ENCODE results near the gene MAP3K10. TPM values are rescaled to one million over a fixed set of nuclear protein-coding genes. Genes with fewer than 3 reads are reported as not detected.

Gene MAP3K10
- total and polyA plus RNA-seq, 2 of the 13 experiments (the other 11 are each of a cell fraction or from before 2014, with no cell fraction given): 3.4 to 5.0 TPM

GRCh38 chr19:40231544-40232424 lies 40.6 kb downstream of the MAP3K10 start (continued):
- TF ChIP-seq IKZF5 (CRISPR knock-in tag; IDR thresholded peaks at IDR 0.05) (peak; percentile 87), ZSCAN9 (CRISPR knock-in tag; IDR thresholded peaks at IDR 0.05; ENCODE audit: borderline replicate concordance) (peak; percentile 77; the same call in 1 of the 2 replicates), SMAD1 (CRISPR knock-in tag; IDR thresholded peaks at IDR 0.05; ENCODE audit: borderline replicate concordance, low read depth) (no peak; the same call in 1 of the 2 replicates), THAP11 (CRISPR knock-in tag; IDR thresholded peaks at IDR 0.05) (peak; percentile 90), BORCS8-MEF2B (CRISPR knock-in tag; IDR thresholded peaks at IDR 0.05) (peak; percentile 80), RFXAP (CRISPR knock-in tag; IDR thresholded peaks at IDR 0.05; ENCODE audit: borderline replicate concordance) (peak; percentile 63; the same call in 1 of the 2 replicates), ZNF205 (CRISPR knock-in tag; IDR thresholded peaks at IDR 0.05) (peak; percentile 91), NONO (IDR thresholded peaks at IDR 0.05) (no peak), NONO (CRISPR knock-in tag; conservative IDR thresholded peaks at IDR 0.05) (peak; percentile 91), XRCC5 (optimal IDR thresholded peaks at IDR 0.05; ENCODE audit: low read length) (peak; percentile 56), IKZF1 (IDR thresholded peaks at IDR 0.05) (no peak), ETV5 (CRISPR knock-in tag; IDR thresholded peaks at IDR 0.05; ENCODE audit: borderline replicate concordance) (peak; percentile 93), ZNF496 (CRISPR knock-in tag; IDR thresholded peaks at IDR 0.05; ENCODE audit: insufficient replicate concordance) (no peak), ZNF7 (CRISPR knock-in tag; IDR thresholded peaks at IDR 0.05) (no peak), ZNF768 (CRISPR knock-in tag; IDR thresholded peaks at IDR 0.05) (peak; percentile 75)
- TF ChIP-seq, protein P1, sequence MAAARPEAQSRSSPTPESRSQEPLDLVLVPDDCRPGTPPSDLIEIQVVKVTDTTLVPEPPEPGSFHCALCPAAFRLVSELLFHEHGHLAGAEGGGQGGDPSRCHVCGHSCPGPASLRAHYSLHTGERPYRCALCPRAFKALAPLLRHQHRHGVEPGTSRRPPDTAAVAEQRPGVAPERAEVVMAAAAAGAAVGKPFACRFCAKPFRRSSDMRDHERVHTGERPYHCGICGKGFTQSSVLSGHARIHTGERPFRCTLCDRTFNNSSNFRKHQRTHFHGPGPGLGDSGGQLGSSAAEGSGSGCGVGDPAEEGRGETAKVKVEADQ (CRISPR knock-in tag; IDR thresholded peaks at IDR 0.05; ENCODE audit: borderline replicate concordance): no peak
- TF ChIP-seq, protein P2, sequence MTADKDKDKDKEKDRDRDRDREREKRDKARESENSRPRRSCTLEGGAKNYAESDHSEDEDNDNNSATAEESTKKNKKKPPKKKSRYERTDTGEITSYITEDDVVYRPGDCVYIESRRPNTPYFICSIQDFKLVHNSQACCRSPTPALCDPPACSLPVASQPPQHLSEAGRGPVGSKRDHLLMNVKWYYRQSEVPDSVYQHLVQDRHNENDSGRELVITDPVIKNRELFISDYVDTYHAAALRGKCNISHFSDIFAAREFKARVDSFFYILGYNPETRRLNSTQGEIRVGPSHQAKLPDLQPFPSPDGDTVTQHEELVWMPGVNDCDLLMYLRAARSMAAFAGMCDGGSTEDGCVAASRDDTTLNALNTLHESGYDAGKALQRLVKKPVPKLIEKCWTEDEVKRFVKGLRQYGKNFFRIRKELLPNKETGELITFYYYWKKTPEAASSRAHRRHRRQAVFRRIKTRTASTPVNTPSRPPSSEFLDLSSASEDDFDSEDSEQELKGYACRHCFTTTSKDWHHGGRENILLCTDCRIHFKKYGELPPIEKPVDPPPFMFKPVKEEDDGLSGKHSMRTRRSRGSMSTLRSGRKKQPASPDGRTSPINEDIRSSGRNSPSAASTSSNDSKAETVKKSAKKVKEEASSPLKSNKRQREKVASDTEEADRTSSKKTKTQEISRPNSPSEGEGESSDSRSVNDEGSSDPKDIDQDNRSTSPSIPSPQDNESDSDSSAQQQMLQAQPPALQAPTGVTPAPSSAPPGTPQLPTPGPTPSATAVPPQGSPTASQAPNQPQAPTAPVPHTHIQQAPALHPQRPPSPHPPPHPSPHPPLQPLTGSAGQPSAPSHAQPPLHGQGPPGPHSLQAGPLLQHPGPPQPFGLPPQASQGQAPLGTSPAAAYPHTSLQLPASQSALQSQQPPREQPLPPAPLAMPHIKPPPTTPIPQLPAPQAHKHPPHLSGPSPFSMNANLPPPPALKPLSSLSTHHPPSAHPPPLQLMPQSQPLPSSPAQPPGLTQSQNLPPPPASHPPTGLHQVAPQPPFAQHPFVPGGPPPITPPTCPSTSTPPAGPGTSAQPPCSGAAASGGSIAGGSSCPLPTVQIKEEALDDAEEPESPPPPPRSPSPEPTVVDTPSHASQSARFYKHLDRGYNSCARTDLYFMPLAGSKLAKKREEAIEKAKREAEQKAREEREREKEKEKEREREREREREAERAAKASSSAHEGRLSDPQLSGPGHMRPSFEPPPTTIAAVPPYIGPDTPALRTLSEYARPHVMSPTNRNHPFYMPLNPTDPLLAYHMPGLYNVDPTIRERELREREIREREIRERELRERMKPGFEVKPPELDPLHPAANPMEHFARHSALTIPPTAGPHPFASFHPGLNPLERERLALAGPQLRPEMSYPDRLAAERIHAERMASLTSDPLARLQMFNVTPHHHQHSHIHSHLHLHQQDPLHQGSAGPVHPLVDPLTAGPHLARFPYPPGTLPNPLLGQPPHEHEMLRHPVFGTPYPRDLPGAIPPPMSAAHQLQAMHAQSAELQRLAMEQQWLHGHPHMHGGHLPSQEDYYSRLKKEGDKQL (CRISPR knock-in tag; IDR thresholded peaks at IDR 0.05; ENCODE audit: low read depth): no peak
- TF ChIP-seq, protein P3, sequence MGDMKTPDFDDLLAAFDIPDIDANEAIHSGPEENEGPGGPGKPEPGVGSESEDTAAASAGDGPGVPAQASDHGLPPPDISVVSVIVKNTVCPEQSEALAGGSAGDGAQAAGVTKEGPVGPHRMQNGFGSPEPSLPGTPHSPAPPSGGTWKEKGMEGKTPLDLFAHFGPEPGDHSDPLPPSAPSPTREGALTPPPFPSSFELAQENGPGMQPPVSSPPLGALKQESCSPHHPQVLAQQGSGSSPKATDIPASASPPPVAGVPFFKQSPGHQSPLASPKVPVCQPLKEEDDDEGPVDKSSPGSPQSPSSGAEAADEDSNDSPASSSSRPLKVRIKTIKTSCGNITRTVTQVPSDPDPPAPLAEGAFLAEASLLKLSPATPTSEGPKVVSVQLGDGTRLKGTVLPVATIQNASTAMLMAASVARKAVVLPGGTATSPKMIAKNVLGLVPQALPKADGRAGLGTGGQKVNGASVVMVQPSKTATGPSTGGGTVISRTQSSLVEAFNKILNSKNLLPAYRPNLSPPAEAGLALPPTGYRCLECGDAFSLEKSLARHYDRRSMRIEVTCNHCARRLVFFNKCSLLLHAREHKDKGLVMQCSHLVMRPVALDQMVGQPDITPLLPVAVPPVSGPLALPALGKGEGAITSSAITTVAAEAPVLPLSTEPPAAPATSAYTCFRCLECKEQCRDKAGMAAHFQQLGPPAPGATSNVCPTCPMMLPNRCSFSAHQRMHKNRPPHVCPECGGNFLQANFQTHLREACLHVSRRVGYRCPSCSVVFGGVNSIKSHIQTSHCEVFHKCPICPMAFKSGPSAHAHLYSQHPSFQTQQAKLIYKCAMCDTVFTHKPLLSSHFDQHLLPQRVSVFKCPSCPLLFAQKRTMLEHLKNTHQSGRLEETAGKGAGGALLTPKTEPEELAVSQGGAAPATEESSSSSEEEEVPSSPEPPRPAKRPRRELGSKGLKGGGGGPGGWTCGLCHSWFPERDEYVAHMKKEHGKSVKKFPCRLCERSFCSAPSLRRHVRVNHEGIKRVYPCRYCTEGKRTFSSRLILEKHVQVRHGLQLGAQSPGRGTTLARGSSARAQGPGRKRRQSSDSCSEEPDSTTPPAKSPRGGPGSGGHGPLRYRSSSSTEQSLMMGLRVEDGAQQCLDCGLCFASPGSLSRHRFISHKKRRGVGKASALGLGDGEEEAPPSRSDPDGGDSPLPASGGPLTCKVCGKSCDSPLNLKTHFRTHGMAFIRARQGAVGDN (CRISPR knock-in tag; IDR thresholded peaks at IDR 0.05): peak; percentile 97

All from HepG2 (cell line).